K562 (cell line): Measurements from ENCODE around the gene MAGI3. TPM values are rescaled to one million over a fixed set of nuclear protein-coding genes. Genes with fewer than 3 reads are reported as not detected.
A peak's percentile ranks its signal among the peaks of the same experiment; 100 is the strongest.

ENCODE experiments used
- C11orf30 ChIP-seq: fragments of 450-650 bp; IDR thresholded peaks from 2 replicates; pipeline ENCODE4 v1.6.1; 2016; ENCODE audit warnings: low read depth, mild to moderate bottlenecking
- CGGBP1 ChIP-seq: fragments of 250-450 bp; sonication (Bioruptor Pico); IDR thresholded peaks from 2 replicates; pipeline ENCODE4 v1.9.0; 2021; ENCODE audit warnings: mild to moderate bottlenecking
- DNMT1 ChIP-seq: fragments of 450-650 bp; IDR thresholded peaks from 2 replicates; pipeline ENCODE4 v1.6.1; 2016; ENCODE audit warnings: antibody characterized with exemption, mild to moderate bottlenecking
- ELF1 ChIP-seq: fragments of 200-800 bp; sonication (Bioruptor generic); IDR thresholded peaks from 2 replicates; pipeline ENCODE4 v1.6.1; 2016; ENCODE audit warnings: missing genetic modification characterization, missing compliant biosample characterization
- ELK1 ChIP-seq: sonication (generic); formaldehyde crosslinking; IDR thresholded peaks from 2 replicates; pipeline ENCODE4 v1.8.1; 2022; ENCODE audit warnings: missing genetic modification reagents
- ETS2 ChIP-seq: IDR thresholded peaks from 2 replicates; pipeline ENCODE4 v1.6.1; 2016; ENCODE audit warnings: borderline replicate concordance, missing genetic modification characterization, mild to moderate bottlenecking, moderate library complexity, missing compliant biosample characterization; ENCODE audit not compliant: poor library complexity, severe bottlenecking
- GABPB1 ChIP-seq: sonication (generic); formaldehyde crosslinking; IDR thresholded peaks from 2 replicates; pipeline ENCODE4 v1.8.0; 2022; ENCODE audit warnings: mild to moderate bottlenecking, missing genetic modification reagents
- GABPB2 ChIP-seq: fragments of 250-450 bp; sonication (Bioruptor Pico); conservative IDR thresholded peaks from 2 replicates; pipeline ENCODE4 v1.5.1; 2021; ENCODE audit warnings: mild to moderate bottlenecking
- HCFC1 ChIP-seq: IDR thresholded peaks from 2 replicates; pipeline ENCODE4 v1.6.1; 2012; ENCODE audit warnings: low read depth, low read length, improper control_type of control experiment
- HDAC1 ChIP-seq, 2 experiments: fragments of 450-650 bp; IDR thresholded peaks; 2 replicates each; pipeline ENCODE4 v1.6.1; 2016 to 2017; ENCODE audit warnings: inconsistent platforms in 1 of 2, mild to moderate bottlenecking in 1 of 2, moderate library complexity in 1 of 2
- HLTF ChIP-seq: fragments of 450-650 bp; IDR thresholded peaks from 2 replicates; pipeline ENCODE4 v1.6.1; 2016
- HMBOX1 ChIP-seq: sonication (generic); IDR thresholded peaks from 2 replicates; pipeline ENCODE4 v1.6.1; 2016
- JUNB ChIP-seq: fragments of 450-650 bp; formaldehyde crosslinking; conservative IDR thresholded peaks from 2 replicates; pipeline ENCODE4 v1.4.0; 2020; ENCODE audit warnings: mild to moderate bottlenecking
- NFE2L1 ChIP-seq: fragments of 450-650 bp; IDR thresholded peaks from 2 replicates; pipeline ENCODE4 v1.6.1; 2016; ENCODE audit warnings: missing genetic modification characterization, low read depth, mild to moderate bottlenecking, missing compliant biosample characterization, moderate library complexity, borderline replicate concordance
- NR3C1 ChIP-seq: sonication (generic); formaldehyde crosslinking; IDR thresholded peaks from 2 replicates; pipeline ENCODE4 v1.8.1; 2022; ENCODE audit warnings: missing genetic modification reagents
- POLR2B ChIP-seq: fragments of 450-650 bp; IDR thresholded peaks from 2 replicates; pipeline ENCODE4 v1.6.1; 2018; ENCODE audit warnings: low read depth; ENCODE audit not compliant: partially characterized antibody
- RBM39 ChIP-seq: fragments of 200-400 bp; formaldehyde crosslinking; optimal IDR thresholded peaks from 2 replicates; pipeline ENCODE3; 2018; ENCODE audit warnings: low read depth, low read length
- SP2 ChIP-seq: IDR thresholded peaks from 2 replicates; pipeline ENCODE4 v1.6.1; 2011; ENCODE audit warnings: mild to moderate bottlenecking, low read depth, low read length, moderate library complexity; ENCODE audit not compliant: poor library complexity, severe bottlenecking; ENCODE audit errors: extremely low read depth
- TEAD1 ChIP-seq, 2 experiments: fragments of 450-650 bp in 1 of 2; sonication (generic) in 1 of 2; formaldehyde crosslinking; IDR thresholded peaks; 2 replicates each; pipeline versions ENCODE4 v1.4.0 to v1.8.0; 2020 to 2022; ENCODE audit warnings: mild to moderate bottlenecking in 2 of 2, missing genetic modification reagents in 1 of 2
- XRCC3 ChIP-seq: fragments of 450-650 bp; IDR thresholded peaks from 2 replicates; pipeline ENCODE4 v1.6.1; 2017; ENCODE audit warnings: mild to moderate bottlenecking, moderate library complexity
- ZBTB5 ChIP-seq: fragments of 450-650 bp; IDR thresholded peaks from 2 replicates; pipeline ENCODE4 v1.6.1; 2017; ENCODE audit warnings: antibody characterized with exemption
- ZFP1 ChIP-seq: fragments of 450-650 bp; formaldehyde crosslinking; IDR thresholded peaks from 2 replicates; pipeline ENCODE4 v1.4.0; 2020; ENCODE audit warnings: mild to moderate bottlenecking, mixed read lengths
- ZKSCAN1 ChIP-seq: fragments of 150-350 bp; IDR thresholded peaks from 2 replicates; pipeline ENCODE4 v1.6.1; 2016; ENCODE audit warnings: low read depth, low read length
- ZNF232 ChIP-seq: sonication (generic); formaldehyde crosslinking; IDR thresholded peaks from 2 replicates; pipeline ENCODE4 v1.8.0; 2022; ENCODE audit warnings: mild to moderate bottlenecking, missing genetic modification reagents
- ZNF830 ChIP-seq: fragments of 250-450 bp; sonication (Bioruptor Pico); IDR thresholded peaks from 2 replicates; pipeline ENCODE4 v1.5.0; 2021; ENCODE audit warnings: mild to moderate bottlenecking
- polyA plus RNA-seq, 8 experiments: library from polyadenylated mRNA; depleted of rRNA in 4 of 8; stranded (reverse) in 5 of 8; unstranded in 3 of 8; fragments of >200 nt; fragmentation: Nextera tagmentation in 2 of 8; fragmentation: Illumina TruSeq in 1 of 8; extraction: Ambion mirVana in 2 of 8; extraction: Trizol in 1 of 8; gene quantifications; 2 replicates each; pipeline versions ENCODE4 v1.2.1 to v1.2.3, GENCODE V29; 2011 to 2014; ENCODE audit warnings: inconsistent platforms in 1 of 8, missing spikeins in 1 of 8
- total RNA-seq, 7 experiments: library from RNA; depleted of rRNA in 6 of 7; stranded (reverse); fragments of >200 nt in 6 of 7; fragmentation: Illumina TruSeq in 2 of 7; extraction: Trizol in 2 of 7; gene quantifications; 2 replicates each; pipeline versions ENCODE4 v1.2.1 to v1.2.3, GENCODE V29; 2011 to 2021; ENCODE audit warnings: low replicate concordance in 1 of 7

MAGI3 gene
- total and polyA plus RNA-seq, 9 of the 15 experiments (the other 6 are each of a cell fraction or from before 2014, with no cell fraction given), result 1.0 to 8.6 (median 5.5) TPM

GRCh38 chr1:113389953-113390834 lies at the start of gene MAGI3 (continued):
- no peak for TF ChIP-seq CGGBP1 (CRISPR knock-in tag)
- TF ChIP-seq ELK1 (CRISPR knock-in tag), result no peak
- TF ChIP-seq GABPB2 (CRISPR knock-in tag), result no peak
- TF ChIP-seq HMBOX1, result no peak
- TF ChIP-seq HDAC1 (IDR thresholded peaks at IDR 0.05), result 0 out of 4 replicates have a peak, but pooled peaks of 1 of the 2 experiments have one; percentile 23
- TF ChIP-seq TEAD1 (CRISPR knock-in tag; IDR thresholded peaks at IDR 0.05), result peak in 1 of 2 experiments; percentile 50; a peak in 2 of 4 replicates
- TF ChIP-seq XRCC3, result no peak
- no peak for TF ChIP-seq ZNF830 (CRISPR knock-in tag)
- TF ChIP-seq ZFP1 (CRISPR knock-in tag), result 0 out of 2 replicates have a peak, but pooled peaks have one; percentile 17
- no peak for TF ChIP-seq HLTF
- peak; percentile 61; the same call in 1 of the 2 replicates for TF ChIP-seq GABPB1 (CRISPR knock-in tag)
- no peak for TF ChIP-seq C11orf30
- no peak for TF ChIP-seq ETS2 (tag)
- no peak for TF ChIP-seq POLR2B
- TF ChIP-seq SP2, result peak; percentile 89
- TF ChIP-seq ZBTB5, result no peak
- TF ChIP-seq ZNF232 (CRISPR knock-in tag), result no peak
- no peak for TF ChIP-seq NFE2L1
- no peak for TF ChIP-seq JUNB (CRISPR knock-in tag)
- no peak for TF ChIP-seq RBM39
- TF ChIP-seq HCFC1, result no peak
- no peak for TF ChIP-seq ZKSCAN1
- no peak for TF ChIP-seq NR3C1 (CRISPR knock-in tag)
- TF ChIP-seq ELF1 (tag), result no peak
- no peak for TF ChIP-seq DNMT1
